ENCODE measurements around the gene ZNF385A.

Gene ZNF385A

DNA sequence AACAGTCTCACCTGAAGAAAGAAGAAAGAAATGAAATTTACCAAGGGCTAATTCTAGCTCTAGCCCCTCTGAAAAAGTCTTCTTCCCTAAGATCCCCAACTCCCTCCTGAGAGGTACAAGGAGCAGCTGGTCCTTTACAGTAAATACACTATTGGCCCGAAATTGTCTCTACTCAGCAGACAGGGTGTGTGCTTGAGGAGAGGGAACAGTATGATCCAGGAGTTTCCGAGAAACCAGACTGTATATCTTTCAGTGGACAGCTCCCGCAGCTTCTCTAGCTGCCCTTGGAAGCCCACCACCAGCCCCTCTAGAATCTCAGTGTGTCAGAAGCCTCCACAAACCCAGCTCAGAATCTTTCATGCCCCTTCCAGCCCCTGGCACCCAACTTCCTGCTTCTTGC, 28.3 kb downstream of the ZNF385A start:
- TF ChIP-seq FOXP2 (optimal IDR thresholded peaks at IDR 0.05; ENCODE audit: borderline replicate concordance, extremely low read depth, extremely low read length, insufficient read depth) (no peak), POLR2AphosphoS5 (IDR thresholded peaks at IDR 0.05; ENCODE audit: low read depth, low read length) (no peak), TAF1 (IDR thresholded peaks at IDR 0.05; ENCODE audit: borderline replicate concordance, insufficient read depth, low read length) (no peak), SIN3A (IDR thresholded peaks at IDR 0.05; ENCODE audit: borderline replicate concordance, insufficient read depth, low read length) (no peak)
- TF ChIP-seq, protein P1, sequence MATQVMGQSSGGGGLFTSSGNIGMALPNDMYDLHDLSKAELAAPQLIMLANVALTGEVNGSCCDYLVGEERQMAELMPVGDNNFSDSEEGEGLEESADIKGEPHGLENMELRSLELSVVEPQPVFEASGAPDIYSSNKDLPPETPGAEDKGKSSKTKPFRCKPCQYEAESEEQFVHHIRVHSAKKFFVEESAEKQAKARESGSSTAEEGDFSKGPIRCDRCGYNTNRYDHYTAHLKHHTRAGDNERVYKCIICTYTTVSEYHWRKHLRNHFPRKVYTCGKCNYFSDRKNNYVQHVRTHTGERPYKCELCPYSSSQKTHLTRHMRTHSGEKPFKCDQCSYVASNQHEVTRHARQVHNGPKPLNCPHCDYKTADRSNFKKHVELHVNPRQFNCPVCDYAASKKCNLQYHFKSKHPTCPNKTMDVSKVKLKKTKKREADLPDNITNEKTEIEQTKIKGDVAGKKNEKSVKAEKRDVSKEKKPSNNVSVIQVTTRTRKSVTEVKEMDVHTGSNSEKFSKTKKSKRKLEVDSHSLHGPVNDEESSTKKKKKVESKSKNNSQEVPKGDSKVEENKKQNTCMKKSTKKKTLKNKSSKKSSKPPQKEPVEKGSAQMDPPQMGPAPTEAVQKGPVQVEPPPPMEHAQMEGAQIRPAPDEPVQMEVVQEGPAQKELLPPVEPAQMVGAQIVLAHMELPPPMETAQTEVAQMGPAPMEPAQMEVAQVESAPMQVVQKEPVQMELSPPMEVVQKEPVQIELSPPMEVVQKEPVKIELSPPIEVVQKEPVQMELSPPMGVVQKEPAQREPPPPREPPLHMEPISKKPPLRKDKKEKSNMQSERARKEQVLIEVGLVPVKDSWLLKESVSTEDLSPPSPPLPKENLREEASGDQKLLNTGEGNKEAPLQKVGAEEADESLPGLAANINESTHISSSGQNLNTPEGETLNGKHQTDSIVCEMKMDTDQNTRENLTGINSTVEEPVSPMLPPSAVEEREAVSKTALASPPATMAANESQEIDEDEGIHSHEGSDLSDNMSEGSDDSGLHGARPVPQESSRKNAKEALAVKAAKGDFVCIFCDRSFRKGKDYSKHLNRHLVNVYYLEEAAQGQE (IDR thresholded peaks at IDR 0.05; ENCODE audit: insufficient read depth in 1 of 2, low read depth in 2 of 2, low read length in 2 of 2) = no peak

DNA sequence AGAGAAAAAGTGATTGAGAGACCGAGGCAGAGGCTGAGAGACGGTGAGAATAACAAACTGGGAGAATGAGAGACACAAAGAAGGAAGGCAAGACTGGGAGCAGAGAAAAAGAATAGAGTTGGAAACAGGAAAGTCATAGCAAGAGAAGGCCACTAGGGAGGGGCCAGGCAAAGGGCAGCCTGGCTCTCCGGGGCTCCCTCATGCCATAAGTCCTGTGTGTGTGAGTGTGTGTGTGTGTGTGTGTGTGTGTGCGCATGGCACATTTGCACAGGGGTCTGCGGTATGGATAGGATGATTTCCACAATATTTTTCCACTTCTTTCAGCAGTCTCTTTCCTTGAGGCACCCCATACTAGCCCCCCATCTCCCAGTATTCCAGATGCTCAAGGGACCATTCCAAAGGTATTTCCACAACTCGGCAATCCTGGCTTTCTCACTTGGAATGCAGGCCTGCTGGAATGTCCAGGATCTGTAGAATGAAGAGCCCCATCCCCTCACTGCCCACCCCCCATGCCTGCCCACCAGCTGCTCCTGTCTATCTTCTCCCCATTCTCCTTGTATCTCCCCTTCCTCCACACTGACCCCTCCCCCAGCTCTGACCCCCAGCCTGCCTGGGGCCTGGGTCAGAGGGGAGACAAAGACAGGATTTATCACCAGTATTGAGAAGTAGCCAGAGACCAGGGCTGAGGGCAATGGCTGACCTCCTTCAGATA, 29.3 kb downstream of the ZNF385A start:
- no peak for TF ChIP-seq TAF1 (IDR thresholded peaks at IDR 0.05; ENCODE audit: borderline replicate concordance, insufficient read depth, low read length)
- no peak for TF ChIP-seq SIN3A (IDR thresholded peaks at IDR 0.05; ENCODE audit: borderline replicate concordance, insufficient read depth, low read length)
- TF ChIP-seq, protein P1 (IDR thresholded peaks at IDR 0.05; ENCODE audit: insufficient read depth in 1 of 2, low read depth in 2 of 2, low read length in 2 of 2) = no peak
- no peak for TF ChIP-seq FOXP2 (optimal IDR thresholded peaks at IDR 0.05; ENCODE audit: borderline replicate concordance, extremely low read depth, extremely low read length, insufficient read depth)
- no peak for TF ChIP-seq POLR2AphosphoS5 (IDR thresholded peaks at IDR 0.05; ENCODE audit: low read depth, low read length)

DNA sequence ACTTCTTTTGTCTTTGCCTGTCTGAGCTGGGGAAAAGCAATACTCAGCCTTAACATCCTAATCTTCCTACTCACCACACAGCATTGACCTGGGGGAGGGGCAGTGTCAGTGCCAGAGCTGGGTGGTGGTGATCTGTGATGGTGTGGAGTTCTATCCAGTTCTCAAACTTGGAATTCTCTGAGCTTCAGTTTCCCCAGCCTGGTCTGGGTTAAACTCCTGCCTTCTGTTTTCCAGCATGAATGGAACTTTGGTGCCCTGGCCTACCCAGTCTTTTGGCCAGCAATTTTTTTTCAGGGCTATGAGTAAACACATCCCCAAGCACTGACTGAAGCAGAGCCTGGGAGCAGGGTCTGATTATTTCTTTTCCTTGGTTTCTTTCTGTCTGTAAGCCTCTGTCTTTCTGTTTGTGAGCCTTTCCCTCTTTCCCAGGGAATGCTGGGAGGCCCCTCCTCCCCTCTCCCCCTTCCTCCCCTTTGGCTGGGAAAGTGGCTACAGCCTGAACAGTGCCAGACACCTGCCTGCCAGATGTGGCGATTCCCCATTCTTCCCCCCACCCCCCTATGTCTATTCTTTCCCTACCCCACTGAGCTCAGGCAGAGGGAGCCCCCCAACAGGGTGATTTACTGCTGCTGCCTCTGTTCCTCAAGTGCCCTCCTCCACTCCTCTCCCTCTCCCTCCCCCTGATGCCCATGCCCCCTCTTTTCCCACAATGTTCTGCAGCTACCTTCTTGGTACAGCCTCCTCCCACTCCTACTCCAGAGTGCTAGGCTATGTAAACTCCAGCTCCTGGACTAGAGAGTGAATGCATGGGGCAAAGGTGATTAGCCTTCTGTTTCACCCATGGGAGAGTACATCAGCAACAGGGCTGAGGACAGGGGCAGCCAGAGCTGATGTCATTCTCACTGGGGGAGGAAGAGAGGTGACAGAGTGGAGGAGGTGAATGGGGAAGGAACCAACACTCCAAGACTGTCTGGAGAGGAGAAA, 31.4 kb downstream of the ZNF385A start:
- no peak for TF ChIP-seq TAF1 (IDR thresholded peaks at IDR 0.05; ENCODE audit: borderline replicate concordance, insufficient read depth, low read length)
- TF ChIP-seq FOXP2 (optimal IDR thresholded peaks at IDR 0.05; ENCODE audit: borderline replicate concordance, extremely low read depth, extremely low read length, insufficient read depth) = no peak
- TF ChIP-seq, protein P1 (IDR thresholded peaks at IDR 0.05; ENCODE audit: insufficient read depth in 1 of 2, low read depth in 2 of 2, low read length in 2 of 2) = no peak
- no peak for TF ChIP-seq SIN3A (IDR thresholded peaks at IDR 0.05; ENCODE audit: borderline replicate concordance, insufficient read depth, low read length)
- no peak; the same call in 1 of the 2 replicates for TF ChIP-seq POLR2AphosphoS5 (IDR thresholded peaks at IDR 0.05; ENCODE audit: low read depth, low read length)

DNA sequence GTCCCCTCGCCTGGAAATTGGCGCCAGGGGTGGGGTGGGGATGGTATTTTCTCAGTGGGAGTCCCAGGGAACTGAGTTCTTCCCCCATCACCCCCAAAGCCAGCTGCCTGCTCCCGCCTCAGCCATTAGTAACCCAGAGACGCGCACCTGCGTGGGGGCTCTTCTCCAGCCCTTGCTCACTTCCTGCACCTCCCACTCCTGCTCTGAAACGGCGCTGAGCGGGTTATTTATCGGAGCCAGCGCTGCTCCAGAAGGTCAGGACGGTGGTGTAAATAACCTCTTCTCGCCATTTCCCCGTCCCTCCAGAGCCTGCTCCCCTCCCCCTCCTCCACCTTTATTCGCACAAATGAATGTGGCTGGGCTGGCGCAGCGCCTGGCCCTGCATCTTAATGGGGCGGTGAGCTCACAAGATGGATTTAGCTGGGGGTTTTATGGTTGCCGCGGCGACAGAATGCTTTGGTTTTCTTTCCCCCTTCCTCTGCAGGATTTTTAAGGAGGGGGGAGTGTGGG, 32.5 kb downstream of the ZNF385A start:
- TF ChIP-seq POLR2AphosphoS5 (IDR thresholded peaks at IDR 0.05; ENCODE audit: low read depth, low read length) (no peak), FOXP2 (optimal IDR thresholded peaks at IDR 0.05; ENCODE audit: borderline replicate concordance, extremely low read depth, extremely low read length, insufficient read depth) (peak; percentile 72)

DNA sequence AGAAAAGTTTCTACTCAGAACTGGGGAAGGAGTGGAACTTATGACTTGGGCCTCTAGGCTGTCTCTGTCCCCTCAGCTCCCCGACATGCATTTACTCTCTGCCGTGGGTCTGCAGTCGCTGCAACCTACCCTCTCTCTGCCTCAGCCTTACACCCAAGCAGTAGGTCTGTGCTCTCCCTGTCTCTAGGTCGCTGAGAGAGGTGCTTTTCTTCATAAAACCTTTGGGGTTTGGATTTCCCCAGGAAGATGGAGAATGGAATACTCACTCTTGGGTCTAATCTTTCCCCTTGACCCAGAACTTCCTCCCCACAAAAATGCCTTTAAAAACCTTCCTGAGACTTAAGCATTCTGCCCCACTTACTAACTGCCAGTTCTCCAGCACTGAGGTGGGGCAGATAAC, 33.2 kb downstream of the ZNF385A start:
- TF ChIP-seq POLR2AphosphoS5 (IDR thresholded peaks at IDR 0.05; ENCODE audit: low read depth, low read length) (0 out of 2 replicates have a peak, but pooled peaks have one; percentile 25), SIN3A (IDR thresholded peaks at IDR 0.05; ENCODE audit: borderline replicate concordance, insufficient read depth, low read length) (no peak)

Measured in PFSK-1 (cell line).